ENCODE data around the gene VAMP4. TPM values are rescaled to one million over a fixed set of nuclear protein-coding genes. Genes with fewer than 3 reads are reported as not detected.

The VAMP4 gene
- total and polyA plus RNA-seq, 2 experiments from 2014 or later = 7.3 to 7.4 TPM

GRCh38 chr1:171666114-171666769 is 75.6 kb downstream of the VAMP4 start (continued):
- no peak for TF ChIP-seq REST (IDR thresholded peaks at IDR 0.05; ENCODE audit: unreplicated experiment)
- no peak for TF ChIP-seq ZNF331 (CRISPR knock-in tag; IDR thresholded peaks at IDR 0.05; ENCODE audit: low read depth)
- TF ChIP-seq ZNF114 (CRISPR knock-in tag; IDR thresholded peaks at IDR 0.05) = no peak
- no peak for TF ChIP-seq ETS1 (IDR thresholded peaks at IDR 0.05)
- no peak for TF ChIP-seq JUNB (IDR thresholded peaks at IDR 0.05; ENCODE audit: unreplicated experiment)

GRCh38 chr1:171664976-171665375 is 76.9 kb downstream of the VAMP4 start:
- no peak for DNase-seq (ENCODE audit: low spot score)
- peak overlapping the region; percentile 56 for H2AFZ ChIP-seq
- peaks cover 4% of the 10 kb centered on the region; the same call in 1 of the 2 replicates for H3K4me1 ChIP-seq (ENCODE audit: insufficient read depth)
- H3K27me3 ChIP-seq (ENCODE audit: insufficient read depth) = no peaks in the 10 kb centered on the region
- H3K4me3 ChIP-seq = no peak overlapping the region
- TF ChIP-seq POLR2AphosphoS5 (IDR thresholded peaks at IDR 0.05; ENCODE audit: low read depth) (no peak), EZH2 (IDR thresholded peaks at IDR 0.05; ENCODE audit: low read depth, unreplicated experiment) (no peak), ETS1 (IDR thresholded peaks at IDR 0.05) (no peak), STAT1 (IDR thresholded peaks at IDR 0.05; ENCODE audit: unreplicated experiment) (no peak), NANOG (IDR thresholded peaks at IDR 0.05; ENCODE audit: borderline replicate concordance) (no peak), ZNF331 (CRISPR knock-in tag; IDR thresholded peaks at IDR 0.05; ENCODE audit: low read depth) (no peak), ZNF462 (CRISPR knock-in tag; IDR thresholded peaks at IDR 0.05) (no peak), CREB1 (CRISPR knock-in tag; IDR thresholded peaks at IDR 0.05; ENCODE audit: low read depth) (no peak), ZNF114 (CRISPR knock-in tag; IDR thresholded peaks at IDR 0.05) (no peak)
- H3K27ac ChIP-seq (ENCODE audit: low read depth) = no peak overlapping the region
- ATAC-seq = no peak
- no peak overlapping the region for H3K4me2 ChIP-seq
- no peaks in the 10 kb centered on the region for H3K36me3 ChIP-seq (ENCODE audit: insufficient read depth)
- Mint-ChIP-seq H3K27me3 (ENCODE audit: insufficient read depth, low read depth, poor library complexity) (no peaks in the 10 kb centered on the region), H3K4me1 (peaks cover 12% of the 10 kb centered on the region), H3K27ac (no peak overlapping the region), H3K36me3 (ENCODE audit: low read depth) (no peaks in the 10 kb centered on the region), H3K4me3 (no peak overlapping the region), H3K9me3 (no peaks in the 10 kb centered on the region)
- H3F3A ChIP-seq (replicated peaks; ENCODE audit: low read depth) = no peaks in the 10 kb centered on the region
- H3K79me2 ChIP-seq (replicated peaks; ENCODE audit: insufficient read depth) = no peaks in the 10 kb centered on the region
- no peaks in the 10 kb centered on the region for H3K9me2 ChIP-seq (ENCODE audit: insufficient read depth)
- no peaks in the 10 kb centered on the region for H4K20me1 ChIP-seq (replicated peaks; ENCODE audit: insufficient read depth)

Data from GM23338 (cell line).